GM18505 (cell line): ENCODE measurements around the gene TRPM4.
"Not testable (repeated sequence)": the region's sequence is repeated elsewhere in the genome, so short reads cannot be mapped to it uniquely, and the experiment has no call there.

Experiments
- ATAC-seq: cut with Tn5 transposase; IDR thresholded peaks from one replicate; pipeline ENCODE4 v1.9.1; 2021; ENCODE audit not compliant: unreplicated experiment
- POLR2A ChIP-seq: IDR thresholded peaks from 4 replicates; pipeline ENCODE4 v1.6.1; 2011; ENCODE audit warnings: borderline replicate concordance; ENCODE audit not compliant: insufficient read depth, insufficient read length; ENCODE audit errors: extremely low read depth

The TRPM4 gene

GRCh38 chr19:49120325-49120683 lies 37.3 kb upstream of the TRPM4 start:
- TF ChIP-seq POLR2A = no peak
- no peak for ATAC-seq

- no peak for TF ChIP-seq POLR2A
- ATAC-seq = no peak
Observed at GRCh38 chr19:49120868-49121267, 36.7 kb upstream of the TRPM4 start.

- ATAC-seq = not testable (repeated sequence)
Observed at GRCh38 chr19:49121841-49122240, 35.8 kb upstream of the TRPM4 start.

- not testable (repeated sequence) for ATAC-seq
Observed at GRCh38 chr19:49123285-49123684, 34.3 kb upstream of the TRPM4 start.

GRCh38 chr19:49125025-49125731 lies 32.4 kb upstream of the TRPM4 start:
- no peak for TF ChIP-seq POLR2A
- ATAC-seq = no peak

GRCh38 chr19:49126575-49126974 lies 31.0 kb upstream of the TRPM4 start:
- no peak for ATAC-seq
- TF ChIP-seq POLR2A = no peak

GRCh38 chr19:49127225-49127624 lies 30.4 kb upstream of the TRPM4 start:
- not testable (repeated sequence) for ATAC-seq

- no peak for TF ChIP-seq POLR2A
- ATAC-seq = peak; percentile 82
Observed at GRCh38 chr19:49127674-49128544, 29.7 kb upstream of the TRPM4 start.

GRCh38 chr19:49128545-49129237 lies 28.9 kb upstream of the TRPM4 start:
- no peak for TF ChIP-seq POLR2A
- ATAC-seq = no peak

- no peak for TF ChIP-seq POLR2A
- ATAC-seq = no peak
Observed at GRCh38 chr19:49129238-49129583, 28.4 kb upstream of the TRPM4 start.

GRCh38 chr19:49130325-49130724 lies 27.3 kb upstream of the TRPM4 start:
- TF ChIP-seq POLR2A = no peak
- no peak for ATAC-seq

- no peak for TF ChIP-seq POLR2A
- no peak for ATAC-seq
Observed at GRCh38 chr19:49132974-49133609, 24.5 kb upstream of the TRPM4 start.

- no peak for TF ChIP-seq POLR2A
- no peak for ATAC-seq
Observed at GRCh38 chr19:49133621-49134454, 23.8 kb upstream of the TRPM4 start.
